Fibroblast of the conjunctiva (primary cell): ENCODE measurements around the gene NFE2L2.
A peak's percentile ranks its signal among the peaks of the same experiment; 100 is the strongest.
"Not testable (repeated sequence)": the region's sequence is repeated elsewhere in the genome, so short reads cannot be mapped to it uniquely, and the experiment has no call there.

Experiments used
- DNase-seq: peaks from one replicate; pipeline ENCODE4 v3.0.0-alpha.2; 2010; ENCODE audit warnings: low read depth

The NFE2L2 gene

GRCh38 chr2:177281400-177282180 is 17.1 kb upstream of the NFE2L2 start:
- no peak for DNase-seq

DNA sequence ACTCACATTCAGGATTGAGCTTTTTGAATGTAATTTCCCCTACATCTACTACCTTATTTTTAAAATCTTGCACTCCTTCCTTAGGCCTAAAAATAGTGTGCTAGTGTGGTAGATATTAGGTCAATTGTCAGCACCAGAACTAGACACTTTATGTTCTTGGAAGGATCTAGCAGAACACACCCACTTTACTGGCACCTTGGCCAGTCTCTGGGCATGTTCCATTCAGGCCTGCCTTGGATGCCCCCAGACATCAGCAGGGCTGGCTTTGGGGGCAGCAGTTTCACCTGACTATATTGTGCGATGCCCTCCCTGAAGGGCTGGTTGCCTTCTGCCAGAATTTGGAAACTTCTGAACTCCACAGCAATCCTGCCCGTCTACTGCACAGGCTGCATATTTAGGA is 15.3 kb upstream of the NFE2L2 start:
- no peak for DNase-seq

GRCh38 chr2:177275743-177276055 is 11.2 kb upstream of the NFE2L2 start:
- DNase-seq = peak; percentile 52

- DNase-seq = peak; percentile 84
These were observed 10.7 kb upstream of the NFE2L2 start for GRCh38 chr2:177275040-177275742.

DNA sequence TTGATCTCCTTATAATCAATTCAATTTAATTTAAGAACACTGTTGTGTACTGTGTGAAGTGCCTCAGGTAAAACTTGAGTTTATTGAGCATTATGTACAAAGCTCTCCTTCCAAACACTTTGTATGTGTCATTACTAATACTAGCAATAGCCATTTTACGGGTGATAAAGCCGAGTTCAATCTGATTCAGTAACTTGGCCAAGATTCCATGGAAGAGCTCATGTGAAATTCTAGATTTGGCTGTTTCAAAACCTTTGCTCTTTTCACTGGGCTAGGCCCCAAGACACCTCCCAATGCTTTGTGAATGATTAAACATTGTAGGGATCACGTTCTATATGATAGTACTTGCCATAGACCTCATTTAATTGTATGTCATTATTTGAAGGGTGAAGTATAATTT is 8.9 kb upstream of the NFE2L2 start:
- DNase-seq = no peak

DNA sequence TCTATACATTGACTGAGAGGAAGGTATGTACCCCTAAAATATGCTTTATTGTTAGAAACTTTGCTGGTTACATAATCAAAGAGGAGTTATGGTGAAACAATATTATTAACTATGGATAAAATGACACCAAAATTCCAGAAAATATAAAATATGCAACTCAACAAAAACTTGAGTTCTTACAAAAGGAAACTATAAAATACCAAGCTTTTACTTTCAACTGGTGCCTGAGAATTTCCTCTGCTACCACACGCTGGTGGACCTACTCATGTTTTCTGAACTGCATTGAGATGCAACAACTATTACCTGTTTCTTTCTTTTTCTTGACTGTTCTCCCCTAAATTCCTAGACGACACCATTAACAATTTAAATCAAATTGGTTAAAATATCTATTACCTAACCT is 8.2 kb upstream of the NFE2L2 start:
- no peak for DNase-seq

GRCh38 chr2:177271981-177272666 is 7.6 kb upstream of the NFE2L2 start:
- DNase-seq = no peak

GRCh38 chr2:177270531-177270930 is 6.0 kb upstream of the NFE2L2 start:
- no peak for DNase-seq

GRCh38 chr2:177268901-177269300 is 4.4 kb upstream of the NFE2L2 start:
- DNase-seq = no peak

DNA sequence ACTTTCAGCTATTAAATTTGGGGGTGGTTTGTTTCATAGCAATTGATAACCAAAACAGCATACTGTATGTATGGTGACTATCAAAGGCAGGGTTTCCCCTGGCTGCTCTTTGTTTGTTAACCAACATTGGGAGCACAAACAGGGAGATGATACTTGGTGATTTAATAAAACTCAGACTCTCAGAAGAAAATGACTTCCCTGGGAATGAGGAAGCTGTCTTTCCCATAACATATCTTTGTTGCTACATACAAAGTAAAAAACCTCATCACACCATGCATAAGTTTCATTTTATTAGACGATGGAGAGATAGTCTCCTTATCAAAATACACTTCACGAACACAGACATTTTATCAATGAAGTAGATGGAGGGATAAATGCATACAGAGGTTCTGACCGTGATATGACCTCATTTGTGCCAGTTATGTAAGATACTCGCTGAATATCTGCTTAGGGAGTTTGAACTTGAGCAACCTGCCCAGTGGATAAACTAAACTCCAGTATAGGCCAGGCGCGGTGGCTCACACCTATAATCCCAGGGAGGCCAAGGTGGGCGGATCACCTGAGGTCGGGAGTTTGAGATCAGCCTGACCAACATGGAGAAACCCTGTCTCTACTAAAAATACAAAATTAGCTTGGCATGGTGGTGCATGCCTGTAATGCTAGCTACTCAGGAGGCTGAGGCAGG is 3.8 kb upstream of the NFE2L2 start:
- no peak for DNase-seq

DNA sequence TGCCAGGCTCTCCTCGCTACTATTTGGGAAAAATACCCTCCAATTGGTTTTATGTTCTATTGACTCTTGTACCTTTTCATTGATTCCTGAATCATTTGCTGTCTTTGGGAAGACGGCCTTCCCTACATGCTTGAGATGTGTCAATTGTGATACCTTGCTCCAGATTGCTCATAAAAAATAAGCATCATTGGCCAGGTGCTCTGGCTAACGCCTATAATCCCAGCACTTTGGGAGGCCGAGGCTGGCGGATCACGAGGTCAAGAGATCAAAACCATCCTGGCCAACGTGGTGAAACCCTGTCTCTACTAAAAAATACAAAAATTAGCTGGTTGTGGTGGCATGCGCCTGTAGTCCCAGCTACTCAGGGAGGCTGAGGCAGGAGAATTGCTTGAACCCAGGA is 2.4 kb upstream of the NFE2L2 start:
- DNase-seq = not testable (repeated sequence)

GRCh38 chr2:177265824-177266817 is 1.6 kb upstream of the NFE2L2 start:
- no peak for DNase-seq

GRCh38 chr2:177264209-177264692 is 276 bp downstream of the NFE2L2 start:
- DNase-seq = no peak

DNA sequence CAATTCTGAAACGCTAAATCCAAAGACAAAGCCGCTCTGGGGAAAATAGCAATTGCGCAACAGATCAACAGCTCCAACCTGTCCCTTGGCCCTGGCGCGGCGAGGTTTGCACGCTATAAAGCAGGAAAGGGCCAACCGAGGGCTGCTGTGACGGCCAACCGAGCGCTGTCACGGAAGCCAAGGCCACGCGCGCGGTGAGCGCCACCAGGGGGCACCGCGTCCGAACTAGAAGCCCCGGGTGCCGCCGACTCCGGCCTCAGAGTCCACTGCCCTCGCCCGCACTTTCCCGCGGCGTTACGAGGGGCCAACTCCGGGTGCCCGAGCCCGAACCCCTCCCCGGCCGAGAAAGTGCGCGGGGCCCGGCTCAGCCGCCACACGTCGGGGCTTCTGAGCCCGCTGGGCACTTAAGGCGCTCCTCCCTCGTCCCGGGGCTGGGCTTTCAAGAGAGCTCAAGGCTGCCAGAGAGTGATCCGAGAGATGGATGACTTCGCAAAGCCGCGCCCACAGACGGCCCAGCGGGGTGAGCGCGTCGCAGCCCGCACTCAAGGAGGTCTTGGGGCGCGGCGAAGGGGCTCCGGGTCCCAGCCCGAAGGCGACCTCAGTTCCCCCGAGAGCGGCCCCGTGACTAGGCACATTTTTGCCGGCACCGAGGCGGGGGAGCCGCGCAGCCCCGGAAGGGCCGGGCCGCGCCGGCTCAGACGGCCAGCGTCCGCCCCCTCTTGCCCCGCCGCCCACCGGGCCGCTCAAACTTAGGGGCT is 897 bp downstream of the NFE2L2 start:
- peak; percentile 92 for DNase-seq

DNA sequence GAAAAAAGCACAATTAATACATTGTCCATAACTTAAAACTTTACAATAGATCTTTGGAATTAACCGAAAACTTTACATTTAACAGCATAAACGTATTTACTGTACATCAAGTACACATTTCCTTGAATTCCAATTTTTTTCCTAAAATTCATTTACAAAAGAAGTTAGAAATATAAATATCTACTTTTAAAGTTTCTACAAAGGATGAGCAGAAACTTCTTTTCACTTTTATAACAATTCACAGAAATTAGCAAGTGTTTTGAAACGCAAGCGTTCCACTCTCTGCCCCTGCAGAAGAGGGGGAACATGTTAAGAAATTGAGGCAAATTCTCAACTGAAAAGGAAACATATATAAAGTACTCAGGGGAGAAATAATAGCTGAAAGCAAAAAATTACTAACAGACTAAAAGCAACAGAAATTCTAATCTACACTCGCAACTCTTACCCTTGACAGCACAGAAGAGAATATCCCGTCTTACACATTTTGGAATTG is 1.5 kb downstream of the NFE2L2 start:
- DNase-seq = no peak

- no peak for DNase-seq
These were observed 2.4 kb downstream of the NFE2L2 start for GRCh38 chr2:177262092-177262491.

DNA sequence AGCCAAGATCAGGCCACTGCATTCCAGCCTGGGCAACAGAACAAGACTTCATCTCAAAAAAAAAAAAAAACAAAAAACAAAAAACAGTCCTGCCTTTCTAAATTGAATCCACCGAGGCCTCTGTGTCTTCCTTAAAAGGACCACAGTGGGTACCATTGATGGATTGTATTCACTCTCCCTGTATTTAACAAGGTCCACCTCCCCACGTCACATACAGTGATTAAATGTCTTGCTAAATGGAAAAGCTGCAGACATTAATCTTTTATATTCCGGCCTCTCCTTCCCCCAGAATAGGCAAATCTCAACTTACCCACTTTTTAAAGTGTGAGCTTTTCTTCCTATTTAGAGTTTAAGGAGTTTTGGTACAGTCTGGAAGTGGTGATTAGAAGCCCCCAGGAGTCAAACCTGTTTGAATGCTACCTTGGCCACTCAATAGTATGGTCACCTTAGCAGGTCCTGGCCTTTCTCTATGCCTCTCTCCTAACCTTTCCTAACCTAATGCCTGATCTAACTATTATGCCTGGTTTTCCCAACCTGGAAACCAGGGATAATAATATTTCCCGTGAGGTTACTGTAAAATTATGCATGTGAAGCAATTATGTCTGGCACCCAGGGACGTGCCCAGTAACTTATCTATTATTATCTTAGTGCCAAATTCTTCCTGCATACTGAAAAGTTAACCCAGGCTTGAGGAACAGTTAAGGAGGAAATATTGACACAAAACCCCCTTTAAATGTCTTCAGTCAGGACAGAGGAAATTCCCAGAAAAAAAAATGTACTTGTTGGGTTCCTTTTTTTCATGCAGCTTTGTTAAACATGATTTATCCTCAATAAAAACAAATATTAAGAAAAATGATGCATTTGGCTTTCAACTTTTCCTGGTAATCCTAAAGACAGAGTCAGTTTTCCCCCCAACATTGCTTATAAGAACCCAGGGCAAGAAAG is 3.1 kb downstream of the NFE2L2 start:
- no peak for DNase-seq

DNA sequence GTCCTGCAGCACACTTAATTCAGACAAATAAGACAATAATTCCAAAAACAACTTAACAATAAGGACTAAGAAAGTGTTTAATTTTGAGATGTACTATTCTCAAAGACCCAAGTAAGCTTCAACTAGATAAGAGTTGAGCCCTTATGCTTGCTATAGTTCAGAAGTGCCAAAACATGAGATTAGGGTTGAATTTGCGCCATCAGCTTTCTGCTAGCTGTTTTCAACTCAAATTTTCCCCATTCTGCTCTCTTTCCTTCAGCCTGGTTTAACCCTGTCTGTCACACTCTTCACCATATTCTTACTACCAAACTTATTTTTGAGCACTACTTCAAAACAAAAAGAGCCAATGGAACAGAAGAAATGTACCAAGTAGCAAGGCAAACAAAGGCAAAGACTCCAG is 4.1 kb downstream of the NFE2L2 start:
- no peak for DNase-seq

- DNase-seq = no peak
These were observed 6.5 kb downstream of the NFE2L2 start for GRCh38 chr2:177258059-177258458.
